Effector memory CD4-positive, alpha-beta T cell (primary cell): Measurements from ENCODE around the gene GALNTL6.
"Not testable (repeated sequence)": the region's sequence is repeated elsewhere in the genome, so short reads cannot be mapped to it uniquely, and the experiment has no call there.

ENCODE experiments used
- DNase-seq, 3 donors: peaks; one replicate each; pipeline ENCODE4 v3.0.0-alpha.2; 2020
- H3K27ac ChIP-seq: 2 replicates; pipeline ENCODE4 v1.7.0; 2013; ENCODE audit warnings: mild to moderate bottlenecking, low read length, moderate library complexity; ENCODE audit not compliant: insufficient read depth, poor library complexity, severe bottlenecking
- H3K27me3 ChIP-seq: replicated peaks from 2 replicates; pipeline ENCODE4 v1.7.0; 2013; ENCODE audit warnings: mild to moderate bottlenecking, low read length; ENCODE audit not compliant: insufficient read depth, control insufficient read depth, poor library complexity, severe bottlenecking
- H3K36me3 ChIP-seq: 2 replicates; pipeline ENCODE4 v1.7.0; 2013; ENCODE audit warnings: mild to moderate bottlenecking, low read length, moderate library complexity; ENCODE audit not compliant: control insufficient read depth, insufficient read depth
- H3K4me1 ChIP-seq: 2 replicates; pipeline ENCODE4 v1.7.0; 2013; ENCODE audit warnings: low read length, mild to moderate bottlenecking; ENCODE audit not compliant: control insufficient read depth, insufficient read depth, poor library complexity, severe bottlenecking
- H3K4me3 ChIP-seq: 2 replicates; pipeline ENCODE4 v1.7.0; 2013; ENCODE audit warnings: low read length, low read depth, mild to moderate bottlenecking; ENCODE audit not compliant: insufficient read depth, poor library complexity, severe bottlenecking
- H3K9me3 ChIP-seq: 2 replicates; pipeline ENCODE4 v1.7.0; 2013; ENCODE audit warnings: mild to moderate bottlenecking, low read length, moderate library complexity; ENCODE audit not compliant: control insufficient read depth

Gene GALNTL6

GRCh38 chr4:173021746-173022573, 1208.8 kb downstream of the GALNTL6 start:
- H3K27me3 ChIP-seq = not testable (repeated sequence)

GRCh38 chr4:173024203-173024602, 1211.0 kb downstream of the GALNTL6 start:
- H3K36me3 ChIP-seq = no peaks in the 10 kb centered on the region
- H3K4me3 ChIP-seq = no peak overlapping the region
- H3K4me1 ChIP-seq = no peaks in the 10 kb centered on the region
- no peak overlapping the region for H3K27ac ChIP-seq
- DNase-seq = no peak
- H3K27me3 ChIP-seq = no peaks in the 10 kb centered on the region
- H3K9me3 ChIP-seq = no peaks in the 10 kb centered on the region

More at GRCh38 chr4:173021746-173022573, 1208.8 kb downstream of the GALNTL6 start:
- H3K4me1 ChIP-seq, DNase-seq, H3K36me3 ChIP-seq, H3K4me3 ChIP-seq, H3K9me3 ChIP-seq, H3K27ac ChIP-seq: not testable (repeated sequence)

- no peak for DNase-seq
- no peak overlapping the region for H3K27ac ChIP-seq
Observed at GRCh38 chr4:173025131-173025530, 1211.9 kb downstream of the GALNTL6 start.

GRCh38 chr4:173037242-173037641, 1224.0 kb downstream of the GALNTL6 start:
- Histone ChIP-seq H3K4me1 (no peaks in the 10 kb centered on the region), H3K36me3 (no peaks in the 10 kb centered on the region), H3K9me3 (no peaks in the 10 kb centered on the region), H3K27me3 (no peaks in the 10 kb centered on the region), H3K27ac (no peak overlapping the region), H3K4me3 (no peak overlapping the region)
- DNase-seq = no peak

More at GRCh38 chr4:173025131-173025530, 1211.9 kb downstream of the GALNTL6 start:
- H3K27me3 ChIP-seq = no peaks in the 10 kb centered on the region
- H3K9me3 ChIP-seq = no peaks in the 10 kb centered on the region
- no peaks in the 10 kb centered on the region for H3K36me3 ChIP-seq
- H3K4me3 ChIP-seq = no peak overlapping the region
- no peaks in the 10 kb centered on the region for H3K4me1 ChIP-seq

- H3K9me3 ChIP-seq = no peaks in the 10 kb centered on the region
- no peak overlapping the region for H3K4me3 ChIP-seq
- H3K27ac ChIP-seq = no peak overlapping the region
- H3K27me3 ChIP-seq = no peaks in the 10 kb centered on the region
- no peaks in the 10 kb centered on the region for H3K36me3 ChIP-seq
- DNase-seq = no peak
- no peaks in the 10 kb centered on the region for H3K4me1 ChIP-seq
Observed at GRCh38 chr4:173038192-173038896, 1225.1 kb downstream of the GALNTL6 start.

GRCh38 chr4:173039617-173040577, 1226.7 kb downstream of the GALNTL6 start:
- H3K4me1 ChIP-seq = no peaks in the 10 kb centered on the region
- DNase-seq = no peak

GRCh38 chr4:173041482-173041881, 1228.3 kb downstream of the GALNTL6 start:
- Histone ChIP-seq H3K4me1 (no peaks in the 10 kb centered on the region), H3K4me3 (no peak overlapping the region), H3K27me3 (no peaks in the 10 kb centered on the region), H3K27ac (no peak overlapping the region), H3K9me3 (no peaks in the 10 kb centered on the region), H3K36me3 (no peaks in the 10 kb centered on the region)
- DNase-seq = no peak

More at GRCh38 chr4:173039617-173040577, 1226.7 kb downstream of the GALNTL6 start:
- H3K27me3 ChIP-seq = no peaks in the 10 kb centered on the region
- H3K27ac ChIP-seq = no peak overlapping the region
- H3K36me3 ChIP-seq = no peaks in the 10 kb centered on the region
- no peaks in the 10 kb centered on the region for H3K9me3 ChIP-seq
- H3K4me3 ChIP-seq = no peak overlapping the region

GRCh38 chr4:173042139-173042538, 1228.9 kb downstream of the GALNTL6 start:
- not testable (repeated sequence) for H3K36me3 ChIP-seq, H3K27me3 ChIP-seq, H3K4me1 ChIP-seq, H3K4me3 ChIP-seq, H3K27ac ChIP-seq, DNase-seq, H3K9me3 ChIP-seq

GRCh38 chr4:173044340-173044739, 1231.1 kb downstream of the GALNTL6 start:
- no peak overlapping the region for H3K4me3 ChIP-seq
- no peaks in the 10 kb centered on the region for H3K4me1 ChIP-seq
- no peak overlapping the region for H3K27ac ChIP-seq
- H3K9me3 ChIP-seq = no peaks in the 10 kb centered on the region
- H3K27me3 ChIP-seq = no peaks in the 10 kb centered on the region
- H3K36me3 ChIP-seq = no peaks in the 10 kb centered on the region
- no peak for DNase-seq
